ENCODE measurements around the gene SH3BP4.

- TF ChIP-seq CTCF (IDR thresholded peaks at IDR 0.05; ENCODE audit: borderline replicate concordance, extremely low read depth, low read length, poor library complexity, severe bottlenecking): no peak
- TF ChIP-seq EZH2 (IDR thresholded peaks at IDR 0.05; ENCODE audit: borderline replicate concordance, low read depth, low read length, severe bottlenecking): no peak
Observed at GRCh38 chr2:235045336-235045972, 93.6 kb downstream of the SH3BP4 start.

Data from DND-41 (cell line).